ENCODE data around the gene OR5AC2. TPM values are rescaled to one million over a fixed set of nuclear protein-coding genes. Genes with fewer than 3 reads are reported as not detected.

OR5AC2 gene
- total RNA-seq, 1 donor from 2014 or later = not detected

DNA sequence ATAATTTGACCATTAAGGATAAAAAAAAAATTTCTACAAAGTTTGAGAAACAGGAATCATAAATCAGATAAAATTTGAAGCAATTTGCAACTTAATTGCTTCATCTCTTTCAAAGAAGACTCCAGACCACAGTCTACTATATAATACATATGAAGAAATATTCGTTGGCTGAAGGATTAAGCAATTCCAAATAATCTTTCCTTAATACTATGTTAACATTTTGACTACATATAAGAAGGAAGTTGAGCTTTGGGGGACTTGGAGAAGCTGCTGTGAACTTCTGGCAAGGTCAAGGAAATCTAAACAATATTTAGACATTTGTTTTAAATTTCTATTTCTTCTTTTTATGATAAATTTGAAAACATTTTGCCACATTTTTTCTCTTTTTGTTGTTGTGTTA lies 38.4 kb upstream of the OR5AC2 start:
- Mint-ChIP-seq H3K9me3 (ENCODE audit: unreplicated experiment) (no peaks in the 10 kb centered on the region), H3K27ac (ENCODE audit: unreplicated experiment) (no peak overlapping the region), H3K4me1 (ENCODE audit: low read depth, unreplicated experiment) (no peaks in the 10 kb centered on the region), H3K4me3 (ENCODE audit: unreplicated experiment) (no peak overlapping the region), H3K36me3 (ENCODE audit: unreplicated experiment) (no peaks in the 10 kb centered on the region), H3K27me3 (ENCODE audit: unreplicated experiment) (no peaks in the 10 kb centered on the region)
- no peak for DNase-seq
- no peak for TF ChIP-seq CTCF (IDR thresholded peaks at IDR 0.05; ENCODE audit: partially characterized antibody, unreplicated experiment)

GRCh38 chr3:98049271-98049670 lies 37.7 kb upstream of the OR5AC2 start:
- Mint-ChIP-seq H3K4me3 (ENCODE audit: unreplicated experiment) (no peak overlapping the region), H3K27ac (ENCODE audit: unreplicated experiment) (no peak overlapping the region), H3K27me3 (ENCODE audit: unreplicated experiment) (no peaks in the 10 kb centered on the region), H3K9me3 (ENCODE audit: unreplicated experiment) (no peaks in the 10 kb centered on the region), H3K36me3 (ENCODE audit: unreplicated experiment) (no peaks in the 10 kb centered on the region), H3K4me1 (ENCODE audit: low read depth, unreplicated experiment) (no peaks in the 10 kb centered on the region)
- no peak for DNase-seq
- no peak for TF ChIP-seq CTCF (IDR thresholded peaks at IDR 0.05; ENCODE audit: partially characterized antibody, unreplicated experiment)

GRCh38 chr3:98056035-98056434 lies 30.9 kb upstream of the OR5AC2 start:
- Mint-ChIP-seq H3K4me1 (ENCODE audit: low read depth, unreplicated experiment) (no peaks in the 10 kb centered on the region), H3K27me3 (ENCODE audit: unreplicated experiment) (no peaks in the 10 kb centered on the region), H3K36me3 (ENCODE audit: unreplicated experiment) (no peaks in the 10 kb centered on the region), H3K27ac (ENCODE audit: unreplicated experiment) (no peak overlapping the region), H3K9me3 (ENCODE audit: unreplicated experiment) (no peaks in the 10 kb centered on the region), H3K4me3 (ENCODE audit: unreplicated experiment) (no peak overlapping the region)
- no peak for TF ChIP-seq CTCF (IDR thresholded peaks at IDR 0.05; ENCODE audit: partially characterized antibody, unreplicated experiment)
- no peak for DNase-seq

GRCh38 chr3:98057631-98058030 lies 29.3 kb upstream of the OR5AC2 start:
- Mint-ChIP-seq H3K9me3 (ENCODE audit: unreplicated experiment) (no peaks in the 10 kb centered on the region), H3K27ac (ENCODE audit: unreplicated experiment) (no peak overlapping the region), H3K27me3 (ENCODE audit: unreplicated experiment) (no peaks in the 10 kb centered on the region), H3K4me1 (ENCODE audit: low read depth, unreplicated experiment) (no peaks in the 10 kb centered on the region), H3K4me3 (ENCODE audit: unreplicated experiment) (no peak overlapping the region), H3K36me3 (ENCODE audit: unreplicated experiment) (no peaks in the 10 kb centered on the region)
- TF ChIP-seq CTCF (IDR thresholded peaks at IDR 0.05; ENCODE audit: partially characterized antibody, unreplicated experiment) = no peak
- no peak for DNase-seq

- Mint-ChIP-seq H3K4me3 (ENCODE audit: unreplicated experiment) (no peak overlapping the region), H3K9me3 (ENCODE audit: unreplicated experiment) (no peaks in the 10 kb centered on the region), H3K27me3 (ENCODE audit: unreplicated experiment) (no peaks in the 10 kb centered on the region), H3K4me1 (ENCODE audit: low read depth, unreplicated experiment) (no peaks in the 10 kb centered on the region), H3K27ac (ENCODE audit: unreplicated experiment) (no peak overlapping the region), H3K36me3 (ENCODE audit: unreplicated experiment) (no peaks in the 10 kb centered on the region)
- TF ChIP-seq CTCF (IDR thresholded peaks at IDR 0.05; ENCODE audit: partially characterized antibody, unreplicated experiment) = no peak
- no peak for DNase-seq
Measured at GRCh38 chr3:98058244-98058960, 28.6 kb upstream of the OR5AC2 start.

All from glutamatergic neuron (in vitro differentiated cells).